GM23338 (cell line): ENCODE data around the gene FOXG1.
A peak's percentile ranks its signal among the peaks of the same experiment; 100 is the strongest.

Experiments used
- CTCF ChIP-seq, 2 experiments: fragments of 200-600 bp in 1 of 2; sonication (generic) in 1 of 2; conservative IDR thresholded peaks; 2 replicates each; pipeline versions ENCODE4 v1.5.1 to v1.6.1; 2016 to 2017; ENCODE audit warnings: antibody characterized with exemption in 2 of 2, low read depth in 2 of 2, mild to moderate bottlenecking in 2 of 2, moderate library complexity in 1 of 2
- EZH2 ChIP-seq: fragments of 200-600 bp; sonication (generic); IDR thresholded peaks from one replicate; pipeline ENCODE4 v1.8.0; 2017; ENCODE audit warnings: antibody characterized with exemption, mild to moderate bottlenecking, low read depth; ENCODE audit not compliant: unreplicated experiment
- EZH2phosphoT487 ChIP-seq: fragments of 200-600 bp; sonication (generic); IDR thresholded peaks from one replicate; pipeline ENCODE4 v1.8.1; 2018; ENCODE audit warnings: antibody characterized with exemption; ENCODE audit not compliant: unreplicated experiment
- POLR2AphosphoS5 ChIP-seq: IDR thresholded peaks from 2 replicates; pipeline ENCODE4 v1.6.1; 2016; ENCODE audit warnings: antibody characterized with exemption, low read depth

GRCh38 chr14:28754209-28754985 lies 12.2 kb upstream of the FOXG1 start:
- TF ChIP-seq CTCF (conservative IDR thresholded peaks at IDR 0.05; ENCODE audit: low read depth in 2 of 2) (peak; percentile 81 to 94), EZH2phosphoT487 (no peak), EZH2 (peak; percentile 30), POLR2AphosphoS5 (no peak)
